SU-DHL-6 (cell line): Measurements from ENCODE around the gene GP1BA.

ENCODE experiments used
- CTCF ChIP-seq: fragments of 200-600 bp; sonication (generic); IDR thresholded peaks from one replicate; pipeline ENCODE4 v1.5.1; 2017; ENCODE audit warnings: antibody characterized with exemption, mild to moderate bottlenecking, low read length, moderate library complexity; ENCODE audit not compliant: insufficient read depth, poor library complexity, severe bottlenecking
- EZH2phosphoT487 ChIP-seq: fragments of 200-600 bp; sonication (generic), shearing (Covaris generic); conservative IDR thresholded peaks from 2 replicates; pipeline ENCODE4 v1.6.1; 2018; ENCODE audit warnings: mild to moderate bottlenecking, antibody characterized with exemption, low read length, moderate library complexity, mixed read lengths

- no peak for TF ChIP-seq CTCF
- TF ChIP-seq EZH2phosphoT487 = no peak
Measured at GRCh38 chr17:4892499-4893221, 39.4 kb upstream of the GP1BA start.
